ENCODE results near the gene OLIG2. TPM values are rescaled to one million over a fixed set of nuclear protein-coding genes. Genes with fewer than 3 reads are reported as not detected.

The OLIG2 gene
- total and polyA plus RNA-seq, 7 donors: not detected

GRCh38 chr21:33026878-33027400 lies 1.2 kb downstream of the OLIG2 start:
- Histone ChIP-seq H3K9me3 (no peaks in the 10 kb centered on the region), H3K36me3 (no peaks in the 10 kb centered on the region), H3K4me1 (peaks cover 0 to 67% (median 51%) of the 10 kb centered on the region in 4 donors), H3K4me3 (no peak overlapping the region), H3K27ac (no peak overlapping the region), H3K27me3 (peaks cover 55 to 100% (median 100%) of the 10 kb centered on the region in 3 donors)
- peak; percentile 56 for DNase-seq
- TF ChIP-seq EP300 (IDR thresholded peaks at IDR 0.05): no peak
- TF ChIP-seq CTCF (IDR thresholded peaks at IDR 0.05): no peak
- TF ChIP-seq POLR2AphosphoS5 (IDR thresholded peaks at IDR 0.05): no peak
- 4 to 14% methylated on average over 54 of the region's 54 CpGs for WGBS, 2 donors
- intact Hi-C loops (cut with DNase I): no loop called here

GRCh38 chr21:33027401-33028286 lies 1.9 kb downstream of the OLIG2 start:
- Histone ChIP-seq H3K9me3 (no peaks in the 10 kb centered on the region), H3K36me3 (no peaks in the 10 kb centered on the region), H3K4me1 (peaks cover 0 to 64% (median 51%) of the 10 kb centered on the region in 4 donors), H3K27ac (no peak overlapping the region), H3K4me3 (no peak overlapping the region), H3K27me3 (peaks cover 51 to 100% (median 98%) of the 10 kb centered on the region in 3 donors)
- intact Hi-C loops (cut with DNase I): no loop called here
- WGBS, 2 donors: 4 to 13% methylated on average over 85 of the region's 85 CpGs
- TF ChIP-seq CTCF (IDR thresholded peaks at IDR 0.05) (no peak), EP300 (IDR thresholded peaks at IDR 0.05) (no peak), POLR2AphosphoS5 (IDR thresholded peaks at IDR 0.05) (no peak), POLR2A (IDR thresholded peaks at IDR 0.05) (no peak)
- peak; percentile 27 for DNase-seq

- Histone ChIP-seq H3K27me3 (peaks cover 44 to 100% (median 98%) of the 10 kb centered on the region in 3 donors), H3K4me3 (no peak overlapping the region), H3K9me3 (no peaks in the 10 kb centered on the region), H3K4me1 (peaks cover 0 to 60% (median 48%) of the 10 kb centered on the region in 4 donors), H3K36me3 (no peaks in the 10 kb centered on the region), H3K27ac (no peak overlapping the region)
- DNase-seq: peak; percentile 48
- intact Hi-C loops (cut with DNase I): no loop called here
- TF ChIP-seq POLR2A (IDR thresholded peaks at IDR 0.05) (no peak), EP300 (IDR thresholded peaks at IDR 0.05) (no peak)
- 5 to 6% methylated on average over 15 of the region's 15 CpGs for WGBS, 2 donors
These were observed 2.5 kb downstream of the OLIG2 start for GRCh38 chr21:33028287-33028670.

DNA sequence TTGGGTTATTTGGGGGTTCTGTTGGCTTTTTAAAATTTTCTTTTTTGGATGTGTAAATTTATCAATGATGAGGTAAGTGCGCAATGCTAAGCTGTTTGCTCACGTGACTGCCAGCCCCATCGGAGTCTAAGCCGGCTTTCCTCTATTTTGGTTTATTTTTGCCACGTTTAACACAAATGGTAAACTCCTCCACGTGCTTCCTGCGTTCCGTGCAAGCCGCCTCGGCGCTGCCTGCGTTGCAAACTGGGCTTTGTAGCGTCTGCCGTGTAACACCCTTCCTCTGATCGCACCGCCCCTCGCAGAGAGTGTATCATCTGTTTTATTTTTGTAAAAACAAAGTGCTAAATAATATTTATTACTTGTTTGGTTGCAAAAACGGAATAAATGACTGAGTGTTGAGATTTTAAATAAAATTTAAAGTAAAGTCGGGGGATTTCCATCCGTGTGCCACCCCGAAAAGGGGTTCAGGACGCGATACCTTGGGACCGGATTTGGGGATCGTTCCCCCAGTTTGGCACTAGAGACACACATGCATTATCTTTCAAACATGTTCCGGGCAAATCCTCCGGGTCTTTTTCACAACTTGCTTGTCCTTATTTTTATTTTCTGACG lies 3.1 kb downstream of the OLIG2 start:
- DNase-seq: peak; percentile 62
- intact Hi-C loops (cut with DNase I): no loop called here
- H3K4me3 ChIP-seq: no peak overlapping the region
- H3K27me3 ChIP-seq: peaks cover 38 to 100% (median 98%) of the 10 kb centered on the region in 3 donors
- WGBS, 2 donors: 3 to 7% methylated on average over 28 of the region's 28 CpGs
- H3K27ac ChIP-seq: no peak overlapping the region
- H3K4me1 ChIP-seq: peaks cover 0 to 54% (median 42%) of the 10 kb centered on the region in 4 donors
- H3K36me3 ChIP-seq: no peaks in the 10 kb centered on the region
- no peak for TF ChIP-seq POLR2A (IDR thresholded peaks at IDR 0.05)
- TF ChIP-seq EP300 (IDR thresholded peaks at IDR 0.05): no peak
- no peak for TF ChIP-seq CTCF (IDR thresholded peaks at IDR 0.05)
- TF ChIP-seq POLR2AphosphoS5 (IDR thresholded peaks at IDR 0.05): no peak
- H3K9me3 ChIP-seq: no peaks in the 10 kb centered on the region

- Histone ChIP-seq H3K4me1 (peaks cover 0 to 48% (median 37%) of the 10 kb centered on the region in 4 donors), H3K36me3 (no peaks in the 10 kb centered on the region), H3K4me3 (no peak overlapping the region), H3K9me3 (no peaks in the 10 kb centered on the region), H3K27me3 (peaks cover 35 to 100% (median 98%) of the 10 kb centered on the region in 3 donors), H3K27ac (no peak overlapping the region)
- peak; percentile 40 for DNase-seq
- intact Hi-C loops (cut with DNase I): no loop called here
- WGBS, 2 donors: 17 to 18% methylated on average over 19 of the region's 19 CpGs
- TF ChIP-seq CTCF (IDR thresholded peaks at IDR 0.05) (no peak), POLR2A (IDR thresholded peaks at IDR 0.05) (no peak), POLR2AphosphoS5 (IDR thresholded peaks at IDR 0.05) (no peak)
These were observed 3.7 kb downstream of the OLIG2 start for GRCh38 chr21:33029385-33029921.
